DND-41 (cell line): Measurements from ENCODE around the gene RBP2.

Source experiments
- CTCF ChIP-seq: IDR thresholded peaks from 2 replicates; pipeline ENCODE4 v1.5.1; 2012; ENCODE audit warnings: borderline replicate concordance, low read length, moderate library complexity, mild to moderate bottlenecking; ENCODE audit not compliant: poor library complexity, severe bottlenecking; ENCODE audit errors: extremely low read depth
- EZH2 ChIP-seq: IDR thresholded peaks from 3 replicates; pipeline ENCODE4 v1.6.1; 2012; ENCODE audit warnings: borderline replicate concordance, low read depth, mild to moderate bottlenecking, moderate library complexity, low read length, inconsistent platforms; ENCODE audit not compliant: severe bottlenecking

GRCh38 chr3:139493826-139494385 lies 17.6 kb upstream of the RBP2 start:
- TF ChIP-seq CTCF: no peak
- no peak for TF ChIP-seq EZH2
